Measurements from ENCODE around the gene FKBP2.

The FKBP2 gene

GRCh38 chr11:64250415-64251015 is 9.6 kb downstream of the FKBP2 start:
- peak; percentile 69 for DNase-seq

- DNase-seq = peak; percentile 77
Observed at GRCh38 chr11:64251016-64251752, 10.3 kb downstream of the FKBP2 start, which contains the start of gene PLCB3. PLCB3 (plus strand) TSS chr11:64251530; CDS start chr11:64251650, 120 bp downstream.

- DNase-seq = no peak
Observed at GRCh38 chr11:64251753-64252002, 10.8 kb downstream of the FKBP2 start.

- peak; percentile 64 for DNase-seq
Observed at GRCh38 chr11:64252003-64252872, 11.3 kb downstream of the FKBP2 start.

- no peak for DNase-seq
Observed at GRCh38 chr11:64253043-64253442, 12.1 kb downstream of the FKBP2 start.

- no peak for DNase-seq
Observed at GRCh38 chr11:64253481-64253880, 12.6 kb downstream of the FKBP2 start.

GRCh38 chr11:64254326-64254725 is 13.4 kb downstream of the FKBP2 start:
- DNase-seq = no peak

GRCh38 chr11:64255135-64256128 is 14.5 kb downstream of the FKBP2 start:
- DNase-seq = no peak

- DNase-seq = no peak
Observed at GRCh38 chr11:64256300-64256699, 15.4 kb downstream of the FKBP2 start.

GRCh38 chr11:64258356-64258755 is 17.5 kb downstream of the FKBP2 start:
- DNase-seq = no peak

- DNase-seq = no peak
Observed at GRCh38 chr11:64258946-64259532, 18.1 kb downstream of the FKBP2 start.

- DNase-seq = no peak
Observed at GRCh38 chr11:64259533-64260067, 18.7 kb downstream of the FKBP2 start.

- no peak for DNase-seq
Observed at GRCh38 chr11:64260147-64260708, 19.3 kb downstream of the FKBP2 start.

GRCh38 chr11:64261556-64262080 is 20.7 kb downstream of the FKBP2 start:
- no peak for DNase-seq

GRCh38 chr11:64262271-64263002 is 21.5 kb downstream of the FKBP2 start:
- no peak for DNase-seq

GRCh38 chr11:64263021-64263946 is 22.4 kb downstream of the FKBP2 start:
- DNase-seq = no peak

GRCh38 chr11:64263947-64264317 is 23.0 kb downstream of the FKBP2 start:
- no peak for DNase-seq

- DNase-seq = no peak
Observed at GRCh38 chr11:64264371-64264852, 23.5 kb downstream of the FKBP2 start.

Measured in DMS53 (cell line).